ENCODE measurements around the gene UBAP2.

Gene UBAP2

DNA sequence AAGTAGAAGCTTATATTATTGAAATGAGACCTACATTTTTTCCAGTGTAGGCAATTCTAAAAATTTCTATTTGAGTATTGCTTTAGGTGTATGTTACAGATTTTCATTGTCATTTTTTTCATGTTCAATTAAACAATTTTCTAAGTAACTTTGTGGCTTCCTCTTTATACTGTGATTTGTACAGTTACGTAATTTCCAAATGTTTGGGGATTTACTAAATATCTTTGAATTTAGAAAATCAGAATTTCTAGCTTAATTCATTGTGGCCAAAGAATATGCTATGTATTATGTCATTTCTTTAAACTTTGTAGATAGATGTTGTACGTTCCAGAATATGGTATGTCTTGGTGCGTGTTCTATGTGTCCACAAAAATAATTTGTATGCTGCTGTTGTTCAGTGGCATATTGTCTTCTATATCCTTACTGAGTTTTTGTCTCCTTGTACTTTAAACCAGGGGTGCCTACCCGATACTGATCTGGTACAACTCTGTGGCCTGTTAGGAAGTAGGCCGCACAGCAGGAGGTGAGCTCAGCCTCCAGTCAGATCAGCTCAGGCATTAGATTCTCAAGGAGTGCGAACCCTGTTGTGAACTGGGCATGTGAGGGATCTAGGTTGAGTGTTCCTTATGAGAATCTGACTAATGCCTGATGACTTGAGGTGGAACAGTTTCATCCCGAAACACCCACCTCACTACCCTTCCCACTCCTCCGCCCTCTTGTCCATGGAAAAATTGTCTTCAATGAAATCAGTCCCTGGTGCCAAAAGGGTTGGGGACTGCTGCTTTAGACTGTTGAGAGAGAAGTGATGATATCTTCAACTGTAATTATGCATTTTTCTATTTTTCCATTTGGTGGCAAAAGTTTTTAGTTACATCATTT, 168.2 kb downstream of the UBAP2 start:
- DNase-seq (ENCODE audit: low spot score), result no peak

GRCh38 chr9:33878691-33879366, 169.9 kb downstream of the UBAP2 start:
- DNase-seq (ENCODE audit: low spot score), result no peak

- DNase-seq (ENCODE audit: low spot score), result no peak
These were observed 170.8 kb downstream of the UBAP2 start for GRCh38 chr9:33877727-33878489.

All from CD4-positive, alpha-beta T cell treated with Interleukin-15 for 4 hours (primary cell).